GM12865 (cell line): ENCODE results near the gene TMEM116.

Experiments
- DNase-seq: peaks from one replicate; pipeline ENCODE4 v3.0.0; 2010; ENCODE audit warnings: low read depth
- H3K4me3 ChIP-seq: 2 replicates; pipeline ENCODE4 v1.5.1; 2011; ENCODE audit warnings: mild to moderate bottlenecking, low read depth, low read length, control low read depth
- TF ChIP-seq, protein P1 (sequence below): IDR thresholded peaks from 2 replicates; pipeline ENCODE4 v1.5.1; 2011; ENCODE audit warnings: low read length, control low read depth, low read depth, inconsistent platforms; ENCODE audit not compliant: insufficient read depth; ENCODE audit errors: missing control alignments

Gene TMEM116

GRCh38 chr12:112031472-112031871 is 18.5 kb upstream of the TMEM116 start:
- DNase-seq: no peak
- TF ChIP-seq, protein P1, sequence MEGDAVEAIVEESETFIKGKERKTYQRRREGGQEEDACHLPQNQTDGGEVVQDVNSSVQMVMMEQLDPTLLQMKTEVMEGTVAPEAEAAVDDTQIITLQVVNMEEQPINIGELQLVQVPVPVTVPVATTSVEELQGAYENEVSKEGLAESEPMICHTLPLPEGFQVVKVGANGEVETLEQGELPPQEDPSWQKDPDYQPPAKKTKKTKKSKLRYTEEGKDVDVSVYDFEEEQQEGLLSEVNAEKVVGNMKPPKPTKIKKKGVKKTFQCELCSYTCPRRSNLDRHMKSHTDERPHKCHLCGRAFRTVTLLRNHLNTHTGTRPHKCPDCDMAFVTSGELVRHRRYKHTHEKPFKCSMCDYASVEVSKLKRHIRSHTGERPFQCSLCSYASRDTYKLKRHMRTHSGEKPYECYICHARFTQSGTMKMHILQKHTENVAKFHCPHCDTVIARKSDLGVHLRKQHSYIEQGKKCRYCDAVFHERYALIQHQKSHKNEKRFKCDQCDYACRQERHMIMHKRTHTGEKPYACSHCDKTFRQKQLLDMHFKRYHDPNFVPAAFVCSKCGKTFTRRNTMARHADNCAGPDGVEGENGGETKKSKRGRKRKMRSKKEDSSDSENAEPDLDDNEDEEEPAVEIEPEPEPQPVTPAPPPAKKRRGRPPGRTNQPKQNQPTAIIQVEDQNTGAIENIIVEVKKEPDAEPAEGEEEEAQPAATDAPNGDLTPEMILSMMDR: no peak
- no peak overlapping the region for H3K4me3 ChIP-seq

GRCh38 chr12:112029301-112029700 is 16.3 kb upstream of the TMEM116 start:
- TF ChIP-seq, protein P1: no peak
- H3K4me3 ChIP-seq: no peak overlapping the region
- no peak for DNase-seq

- DNase-seq: peak; percentile 32
- H3K4me3 ChIP-seq: no peak overlapping the region
- TF ChIP-seq, protein P1: no peak
These were observed 12.9 kb upstream of the TMEM116 start for GRCh38 chr12:112025808-112026375.

GRCh38 chr12:112023759-112024396 is 10.9 kb upstream of the TMEM116 start:
- DNase-seq: no peak
- no peak overlapping the region for H3K4me3 ChIP-seq
- TF ChIP-seq, protein P1: no peak

- no peak for DNase-seq
- TF ChIP-seq, protein P1: no peak
- H3K4me3 ChIP-seq: no peak overlapping the region
These were observed 9.5 kb upstream of the TMEM116 start for GRCh38 chr12:112022241-112023016.

- TF ChIP-seq, protein P1: no peak
- H3K4me3 ChIP-seq: no peak overlapping the region
- no peak for DNase-seq
These were observed 8.0 kb upstream of the TMEM116 start for GRCh38 chr12:112020947-112021457.
